IPS-18a (cell line): ENCODE data around the gene SMARCA5.
A peak's percentile ranks its signal among the peaks of the same experiment; 100 is the strongest.

Experiments used
- H3K27ac ChIP-seq: one replicate; pipeline ENCODE4 v1.5.1; 2013; ENCODE audit warnings: low read length
- H3K27me3 ChIP-seq: one replicate; pipeline ENCODE4 v1.6.1; 2013; ENCODE audit warnings: mild to moderate bottlenecking, low read length; ENCODE audit not compliant: control insufficient read depth, insufficient read depth
- H3K36me3 ChIP-seq: one replicate; pipeline ENCODE4 v1.6.1; 2013; ENCODE audit warnings: low read depth, low read length; ENCODE audit not compliant: control insufficient read depth
- H3K4me1 ChIP-seq: one replicate; pipeline ENCODE4 v1.6.1; 2013; ENCODE audit warnings: low read depth, low read length; ENCODE audit not compliant: control insufficient read depth
- H3K4me3 ChIP-seq: one replicate; pipeline ENCODE4 v1.5.1; 2013; ENCODE audit warnings: low read length
- H3K9ac ChIP-seq: one replicate; pipeline ENCODE4 v1.6.1; 2013; ENCODE audit warnings: mild to moderate bottlenecking, low read length, moderate library complexity
- H3K9me3 ChIP-seq: one replicate; pipeline ENCODE4 v1.6.1; 2013; ENCODE audit warnings: low read depth, low read length; ENCODE audit not compliant: control insufficient read depth

Gene SMARCA5

GRCh38 chr4:143513314-143514168 lies at the start of gene SMARCA5:
Gene SMARCA5 (plus strand): TSS chr4:143513702. CDS start chr4:143513925, 223 bp downstream.
- Histone ChIP-seq H3K36me3 (peaks cover 23% of the 10 kb centered on the region), H3K4me3 (peak within 1 kb of the TSS; percentile 98), H3K4me1 (peaks cover 17% of the 10 kb centered on the region), H3K9ac (peak within 1 kb of the TSS; percentile 99), H3K9me3 (no peaks in the 10 kb centered on the region), H3K27ac (peak within 1 kb of the TSS; percentile 87), H3K27me3 (no peaks in the 10 kb centered on the region)

GRCh38 chr4:143473334-143474126 lies 40.0 kb upstream of the SMARCA5 start:
- Histone ChIP-seq H3K9ac (no peak overlapping the region), H3K9me3 (no peaks in the 10 kb centered on the region), H3K4me3 (no peak overlapping the region), H3K4me1 (no peaks in the 10 kb centered on the region), H3K36me3 (peaks cover 3% of the 10 kb centered on the region), H3K27me3 (no peaks in the 10 kb centered on the region), H3K27ac (no peak overlapping the region)

- no peaks in the 10 kb centered on the region for H3K36me3 ChIP-seq
- H3K4me1 ChIP-seq, result no peaks in the 10 kb centered on the region
- H3K27ac ChIP-seq, result no peak overlapping the region
- H3K4me3 ChIP-seq, result no peak overlapping the region
- H3K9me3 ChIP-seq, result no peaks in the 10 kb centered on the region
- H3K27me3 ChIP-seq, result no peaks in the 10 kb centered on the region
- no peak overlapping the region for H3K9ac ChIP-seq
Measured at GRCh38 chr4:143477487-143477886, 36.0 kb upstream of the SMARCA5 start.

- H3K9ac ChIP-seq, result no peak overlapping the region
- H3K27ac ChIP-seq, result no peak overlapping the region
- no peaks in the 10 kb centered on the region for H3K9me3 ChIP-seq
- H3K27me3 ChIP-seq, result no peaks in the 10 kb centered on the region
- no peak overlapping the region for H3K4me3 ChIP-seq
- no peaks in the 10 kb centered on the region for H3K4me1 ChIP-seq
- H3K36me3 ChIP-seq, result no peaks in the 10 kb centered on the region
Measured at GRCh38 chr4:143481361-143481760, 32.1 kb upstream of the SMARCA5 start.

GRCh38 chr4:143482840-143483239 lies 30.7 kb upstream of the SMARCA5 start:
- Histone ChIP-seq H3K27me3 (no peaks in the 10 kb centered on the region), H3K27ac (no peak overlapping the region), H3K4me3 (no peak overlapping the region), H3K4me1 (no peaks in the 10 kb centered on the region), H3K9me3 (no peaks in the 10 kb centered on the region), H3K36me3 (no peaks in the 10 kb centered on the region), H3K9ac (no peak overlapping the region)

- H3K27ac ChIP-seq, result no peak overlapping the region
- no peaks in the 10 kb centered on the region for H3K4me1 ChIP-seq
- H3K4me3 ChIP-seq, result no peak overlapping the region
- no peaks in the 10 kb centered on the region for H3K9me3 ChIP-seq
- no peaks in the 10 kb centered on the region for H3K27me3 ChIP-seq
- H3K9ac ChIP-seq, result no peak overlapping the region
- H3K36me3 ChIP-seq, result no peaks in the 10 kb centered on the region
Measured at GRCh38 chr4:143486314-143486713, 27.2 kb upstream of the SMARCA5 start.

GRCh38 chr4:143488687-143489086 lies 24.8 kb upstream of the SMARCA5 start:
- no peak overlapping the region for H3K9ac ChIP-seq
- no peak overlapping the region for H3K4me3 ChIP-seq
- H3K36me3 ChIP-seq, result no peaks in the 10 kb centered on the region
- no peaks in the 10 kb centered on the region for H3K4me1 ChIP-seq
- H3K27ac ChIP-seq, result no peak overlapping the region
- H3K27me3 ChIP-seq, result no peaks in the 10 kb centered on the region
- H3K9me3 ChIP-seq, result no peaks in the 10 kb centered on the region

GRCh38 chr4:143489106-143489505 lies 24.4 kb upstream of the SMARCA5 start:
- H3K9me3 ChIP-seq, result no peaks in the 10 kb centered on the region
- H3K36me3 ChIP-seq, result no peaks in the 10 kb centered on the region
- H3K27ac ChIP-seq, result no peak overlapping the region
- H3K4me3 ChIP-seq, result no peak overlapping the region
- no peak overlapping the region for H3K9ac ChIP-seq
- no peaks in the 10 kb centered on the region for H3K27me3 ChIP-seq
- no peaks in the 10 kb centered on the region for H3K4me1 ChIP-seq

GRCh38 chr4:143498021-143498420 lies 15.5 kb upstream of the SMARCA5 start:
- H3K9me3 ChIP-seq, result no peaks in the 10 kb centered on the region
- no peak overlapping the region for H3K9ac ChIP-seq
- no peak overlapping the region for H3K27ac ChIP-seq
- H3K4me1 ChIP-seq, result no peaks in the 10 kb centered on the region
- H3K27me3 ChIP-seq, result no peaks in the 10 kb centered on the region
- no peak overlapping the region for H3K4me3 ChIP-seq
- no peaks in the 10 kb centered on the region for H3K36me3 ChIP-seq

- H3K36me3 ChIP-seq, result no peaks in the 10 kb centered on the region
- no peaks in the 10 kb centered on the region for H3K4me1 ChIP-seq
- no peak overlapping the region for H3K27ac ChIP-seq
- H3K9ac ChIP-seq, result no peak overlapping the region
- H3K9me3 ChIP-seq, result no peaks in the 10 kb centered on the region
- no peaks in the 10 kb centered on the region for H3K27me3 ChIP-seq
- no peak overlapping the region for H3K4me3 ChIP-seq
Measured at GRCh38 chr4:143502231-143502630, 11.3 kb upstream of the SMARCA5 start.

- Histone ChIP-seq H3K4me3 (no peak overlapping the region), H3K27ac (no peak overlapping the region), H3K9ac (no peak overlapping the region), H3K9me3 (no peaks in the 10 kb centered on the region), H3K36me3 (no peaks in the 10 kb centered on the region), H3K27me3 (no peaks in the 10 kb centered on the region), H3K4me1 (no peaks in the 10 kb centered on the region)
Measured at GRCh38 chr4:143506031-143506430, 7.5 kb upstream of the SMARCA5 start.
